Trophoblast cell (in vitro differentiated cells and primary cell): ENCODE data around the gene PREPL.

Source experiments
- DNase-seq, 2 donors: peaks; one replicate each; pipeline ENCODE4 v3.0.0-alpha.2; 2016
- H2AFZ ChIP-seq: 2 replicates; pipeline ENCODE4 v1.6.1; 2013; ENCODE audit warnings: low read length, moderate library complexity, mild to moderate bottlenecking; ENCODE audit not compliant: insufficient read depth, poor library complexity
- H2AK5ac ChIP-seq: 2 replicates; pipeline ENCODE4 v1.6.1; 2013; ENCODE audit warnings: mild to moderate bottlenecking, low read length
- H2BK120ac ChIP-seq: 2 replicates; pipeline ENCODE4 v1.6.1; 2013; ENCODE audit warnings: low read length, mild to moderate bottlenecking, moderate library complexity; ENCODE audit not compliant: insufficient read depth, poor library complexity
- H2BK12ac ChIP-seq: 2 replicates; pipeline ENCODE4 v1.6.1; 2013; ENCODE audit warnings: mild to moderate bottlenecking, low read length, moderate library complexity
- H2BK5ac ChIP-seq: 2 replicates; pipeline ENCODE4 v1.6.1; 2013; ENCODE audit warnings: low read length, low read depth, moderate library complexity, mild to moderate bottlenecking; ENCODE audit not compliant: poor library complexity
- H3K14ac ChIP-seq: 2 replicates; pipeline ENCODE4 v1.6.1; 2013; ENCODE audit warnings: mild to moderate bottlenecking, low read length
- H3K18ac ChIP-seq: 2 replicates; pipeline ENCODE4 v1.6.1; 2013; ENCODE audit warnings: mild to moderate bottlenecking, low read length
- H3K23ac ChIP-seq: 2 replicates; pipeline ENCODE4 v1.6.1; 2013; ENCODE audit warnings: low read length
- H3K27ac ChIP-seq: 2 replicates; pipeline ENCODE4 v1.5.1; 2013; ENCODE audit warnings: low read depth, mild to moderate bottlenecking, inconsistent platforms, low read length, moderate library complexity
- H3K27me3 ChIP-seq: 2 replicates; pipeline ENCODE4 v1.6.1; 2013; ENCODE audit warnings: inconsistent platforms, mild to moderate bottlenecking, low read length, moderate library complexity; ENCODE audit not compliant: insufficient read depth
- H3K36me3 ChIP-seq, 2 experiments: 1 replicate in 1 of 2; 2 replicates in 1 of 2; pipeline ENCODE4 v1.6.1; 2013; ENCODE audit warnings: low read length in 2 of 2, mild to moderate bottlenecking in 2 of 2, moderate library complexity in 1 of 2; ENCODE audit not compliant: insufficient read depth in 2 of 2, control insufficient read depth in 1 of 2
- H3K4ac ChIP-seq: 2 replicates; pipeline ENCODE4 v1.6.1; 2013; ENCODE audit warnings: low read depth, mild to moderate bottlenecking, low read length, moderate library complexity
- H3K4me1 ChIP-seq, 2 experiments: 1 replicate in 1 of 2; 2 replicates in 1 of 2; pipeline ENCODE4 v1.6.1; 2013; ENCODE audit warnings: low read length in 2 of 2, mild to moderate bottlenecking in 2 of 2, moderate library complexity in 1 of 2; ENCODE audit not compliant: insufficient read depth in 2 of 2, control insufficient read depth in 1 of 2
- H3K4me2 ChIP-seq: 2 replicates; pipeline ENCODE4 v1.6.1; 2013; ENCODE audit warnings: inconsistent platforms, mild to moderate bottlenecking, low read length, moderate library complexity
- H3K4me3 ChIP-seq: 2 replicates; pipeline ENCODE4 v1.5.1; 2013; ENCODE audit warnings: mild to moderate bottlenecking, low read depth, low read length, inconsistent platforms
- H3K79me1 ChIP-seq: one replicate; pipeline ENCODE4 v1.6.1; 2013; ENCODE audit warnings: low read length
- H3K79me2 ChIP-seq: 2 replicates; pipeline ENCODE4 v1.6.1; 2013; ENCODE audit warnings: low read length, mild to moderate bottlenecking; ENCODE audit not compliant: control insufficient read depth, insufficient read depth, poor library complexity
- H3K9ac ChIP-seq: 2 replicates; pipeline ENCODE4 v1.6.1; 2013; ENCODE audit warnings: mild to moderate bottlenecking, low read length
- H3K9me3 ChIP-seq: 2 replicates; pipeline ENCODE4 v1.6.1; 2013; ENCODE audit warnings: low read depth, mild to moderate bottlenecking, control low read depth, inconsistent platforms, low read length; ENCODE audit not compliant: insufficient read depth
- H4K12ac ChIP-seq: 2 replicates; pipeline ENCODE4 v1.6.1; 2013; ENCODE audit warnings: low read depth, mild to moderate bottlenecking, low read length, moderate library complexity
- H4K8ac ChIP-seq: 2 replicates; pipeline ENCODE4 v1.6.1; 2013; ENCODE audit warnings: low read depth, mild to moderate bottlenecking, low read length, moderate library complexity
- H4K91ac ChIP-seq: one replicate; pipeline ENCODE4 v1.6.1; 2013; ENCODE audit warnings: low read depth, mild to moderate bottlenecking, low read length, moderate library complexity
- WGBS: extraction: QIAGEN DNeasy Blood & Tissue Kit; methylation state at CpG from one replicate; pipeline ENCODE4 v1.1.7; 2013; ENCODE audit warnings: missing lambda C conversion rate; ENCODE audit not compliant: insufficient read length, insufficient coverage; ENCODE audit errors: extremely low coverage; 5-methylcytosine and 5-hydroxymethylcytosine counted together

PREPL gene

GRCh38 chr2:44295633-44296359 lies 65.5 kb downstream of the PREPL start:
- no peak overlapping the region for H4K12ac ChIP-seq
- no peak overlapping the region for H2BK120ac ChIP-seq
- H2BK12ac ChIP-seq, result no peak overlapping the region
- no peak overlapping the region for H3K23ac ChIP-seq
- H2AK5ac ChIP-seq, result no peak overlapping the region
- H3K27ac ChIP-seq, result no peak overlapping the region
- no CpG with 5 or more reads among the region's 8 CpGs for WGBS
- peaks cover 0 to 2% of the 10 kb centered on the region in 2 experiments for H3K4me1 ChIP-seq
- no peaks in the 10 kb centered on the region for H3K36me3 ChIP-seq
- no peak overlapping the region for H4K8ac ChIP-seq
- H3K79me1 ChIP-seq, result no peaks in the 10 kb centered on the region
- no peak overlapping the region for H2BK5ac ChIP-seq
- H3K4me3 ChIP-seq, result no peak overlapping the region
- H3K79me2 ChIP-seq, result no peaks in the 10 kb centered on the region
- H3K18ac ChIP-seq, result no peak overlapping the region
- H3K4me2 ChIP-seq, result no peak overlapping the region
- H2AFZ ChIP-seq, result no peak overlapping the region
- no peak overlapping the region for H3K9ac ChIP-seq
- no peak overlapping the region for H4K91ac ChIP-seq
- H3K14ac ChIP-seq, result no peak overlapping the region
- DNase-seq, result no peak
- no peak overlapping the region for H3K4ac ChIP-seq
- H3K9me3 ChIP-seq, result no peaks in the 10 kb centered on the region
- no peaks in the 10 kb centered on the region for H3K27me3 ChIP-seq

GRCh38 chr2:44295113-44295512 lies 66.2 kb downstream of the PREPL start:
- Histone ChIP-seq H3K4ac (no peak overlapping the region), H4K12ac (no peak overlapping the region), H3K79me2 (no peaks in the 10 kb centered on the region), H3K27ac (no peak overlapping the region), H2AFZ (no peak overlapping the region), H3K4me3 (no peak overlapping the region), H3K14ac (no peak overlapping the region), H3K4me2 (no peak overlapping the region), H3K79me1 (no peaks in the 10 kb centered on the region), H2BK5ac (no peak overlapping the region), H2BK120ac (no peak overlapping the region), H3K18ac (no peak overlapping the region), H3K36me3 (no peaks in the 10 kb centered on the region), H3K27me3 (no peaks in the 10 kb centered on the region), H3K4me1 (peaks cover 0 to 2% of the 10 kb centered on the region in 2 experiments), H4K91ac (no peak overlapping the region), H2AK5ac (no peak overlapping the region), H3K23ac (no peak overlapping the region), H3K9me3 (no peaks in the 10 kb centered on the region), H4K8ac (no peak overlapping the region), H3K9ac (no peak overlapping the region), H2BK12ac (no peak overlapping the region)
- no peak for DNase-seq
- WGBS, result no CpG with 5 or more reads among the region's 5 CpGs

DNA sequence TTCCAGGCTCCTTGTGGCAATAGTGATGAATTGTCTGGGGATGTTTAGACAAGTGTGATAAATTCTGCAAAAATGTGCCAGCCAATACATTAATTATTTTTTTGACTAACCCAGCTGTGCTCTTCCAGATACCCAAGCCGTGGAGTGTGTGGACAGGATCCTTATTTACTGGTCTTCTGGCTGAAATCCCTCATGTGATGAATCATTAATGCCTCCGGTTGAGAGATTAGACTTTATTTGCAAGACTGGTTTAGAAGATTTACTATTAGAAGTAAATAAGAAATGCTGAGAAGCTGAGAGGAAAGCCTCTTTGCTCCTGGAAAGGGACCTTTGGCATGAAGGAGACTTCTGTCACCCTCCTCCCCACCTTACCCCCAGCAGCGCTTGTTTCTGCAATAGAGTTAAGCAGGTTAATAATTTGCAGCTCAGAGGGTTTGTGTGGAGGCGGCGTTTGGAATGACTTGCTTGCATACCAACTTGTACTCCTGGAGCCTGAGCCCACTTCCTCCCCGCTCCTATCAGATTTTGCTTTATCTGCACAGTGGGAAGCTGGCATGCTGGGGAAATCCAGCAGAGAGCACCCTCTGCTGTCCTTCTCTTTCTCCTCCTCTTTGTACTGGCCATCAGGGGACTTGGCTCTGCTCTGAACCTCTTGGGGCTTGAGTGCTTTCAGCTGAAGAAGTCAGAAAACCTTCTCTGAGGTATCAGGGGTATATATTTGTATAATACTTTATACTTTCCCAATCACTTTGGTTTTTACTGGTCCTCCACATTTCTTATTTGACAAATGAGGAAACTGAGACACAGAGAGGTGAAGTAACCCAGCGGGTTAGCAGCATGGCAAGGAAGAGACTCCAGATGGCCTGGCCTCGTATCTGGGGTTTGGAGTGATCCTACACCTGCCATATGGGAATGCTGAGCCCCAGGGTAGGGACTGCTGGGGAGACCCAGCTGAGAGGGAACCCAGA lies 69.7 kb downstream of the PREPL start:
- H3K9me3 ChIP-seq, result no peaks in the 10 kb centered on the region
- H3K23ac ChIP-seq, result no peak overlapping the region
- H2AFZ ChIP-seq, result no peak overlapping the region
- no peak overlapping the region for H3K9ac ChIP-seq
- peaks cover 0 to 2% of the 10 kb centered on the region in 2 experiments for H3K4me1 ChIP-seq
- no peak overlapping the region for H2BK12ac ChIP-seq
- H3K36me3 ChIP-seq, result no peaks in the 10 kb centered on the region
- peak overlapping the region; percentile 15 for H3K4me2 ChIP-seq
- no peak overlapping the region for H3K27ac ChIP-seq
- H3K4ac ChIP-seq, result no peak overlapping the region
- no peak overlapping the region for H3K18ac ChIP-seq
- no peaks in the 10 kb centered on the region for H3K79me2 ChIP-seq
- WGBS, result no CpG with 5 or more reads among the region's 8 CpGs
- no peak overlapping the region for H3K4me3 ChIP-seq
- H3K79me1 ChIP-seq, result no peaks in the 10 kb centered on the region
- peak; percentile 74 to 80 for DNase-seq
- no peak overlapping the region for H4K91ac ChIP-seq
- no peak overlapping the region for H2AK5ac ChIP-seq
- H3K14ac ChIP-seq, result no peak overlapping the region
- no peak overlapping the region for H4K12ac ChIP-seq
- H4K8ac ChIP-seq, result no peak overlapping the region
- H2BK5ac ChIP-seq, result no peak overlapping the region
- no peaks in the 10 kb centered on the region for H3K27me3 ChIP-seq
- no peak overlapping the region for H2BK120ac ChIP-seq

DNA sequence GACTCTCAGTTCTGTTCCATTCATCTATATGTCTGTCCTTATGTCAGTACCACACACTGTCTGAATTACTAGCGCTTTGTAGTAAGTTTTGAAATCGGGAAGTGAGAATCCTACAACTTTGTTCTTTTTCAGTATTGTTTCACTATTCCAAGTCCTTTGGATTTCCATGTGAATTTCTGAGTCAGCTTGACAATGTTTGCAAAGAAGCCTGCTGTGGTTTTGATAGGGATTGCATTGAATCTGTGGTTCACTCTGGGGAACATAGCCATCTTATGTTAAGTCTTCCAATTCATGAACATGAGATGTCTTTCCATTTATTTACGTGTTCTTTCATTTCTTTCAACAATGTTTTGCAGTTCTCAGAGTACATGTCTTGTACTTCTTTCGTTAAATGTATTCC lies 71.0 kb downstream of the PREPL start:
- H3K9ac ChIP-seq, result no peak overlapping the region
- no peak overlapping the region for H3K23ac ChIP-seq
- no CpG with 5 or more reads among the region's 4 CpGs for WGBS
- no peak overlapping the region for H2BK5ac ChIP-seq
- H3K79me2 ChIP-seq, result no peaks in the 10 kb centered on the region
- no peaks in the 10 kb centered on the region for H3K79me1 ChIP-seq
- no peak overlapping the region for H2BK120ac ChIP-seq
- H4K12ac ChIP-seq, result no peak overlapping the region
- no peaks in the 10 kb centered on the region for H3K9me3 ChIP-seq
- H3K4me1 ChIP-seq, result peaks cover 0 to 2% of the 10 kb centered on the region in 2 experiments
- no peak overlapping the region for H4K8ac ChIP-seq
- no peak overlapping the region for H2AK5ac ChIP-seq
- H3K14ac ChIP-seq, result no peak overlapping the region
- no peak overlapping the region for H4K91ac ChIP-seq
- no peak overlapping the region for H3K4me2 ChIP-seq
- no peak overlapping the region for H2AFZ ChIP-seq
- no peak for DNase-seq
- H3K36me3 ChIP-seq, result no peaks in the 10 kb centered on the region
- H3K27ac ChIP-seq, result no peak overlapping the region
- no peaks in the 10 kb centered on the region for H3K27me3 ChIP-seq
- no peak overlapping the region for H2BK12ac ChIP-seq
- no peak overlapping the region for H3K4me3 ChIP-seq
- no peak overlapping the region for H3K4ac ChIP-seq
- no peak overlapping the region for H3K18ac ChIP-seq
